Activated CD8-positive, alpha-beta memory T cell treated with anti-CD3 and anti-CD28 coated beads for 1 hour (primary cell): ENCODE data around the gene CD4.
A peak's percentile ranks its signal among the peaks of the same experiment; 100 is the strongest.
"Not testable (repeated sequence)": the region's sequence is repeated elsewhere in the genome, so short reads cannot be mapped to it uniquely, and the experiment has no call there.

Experiments
- DNase-seq, 2 donors: peaks; one replicate each; pipeline ENCODE4 v3.0.0-alpha.2; 2020; ENCODE audit warnings: low read depth in 1 of 2; ENCODE audit errors: extremely low read depth in 1 of 2

The CD4 gene

DNA sequence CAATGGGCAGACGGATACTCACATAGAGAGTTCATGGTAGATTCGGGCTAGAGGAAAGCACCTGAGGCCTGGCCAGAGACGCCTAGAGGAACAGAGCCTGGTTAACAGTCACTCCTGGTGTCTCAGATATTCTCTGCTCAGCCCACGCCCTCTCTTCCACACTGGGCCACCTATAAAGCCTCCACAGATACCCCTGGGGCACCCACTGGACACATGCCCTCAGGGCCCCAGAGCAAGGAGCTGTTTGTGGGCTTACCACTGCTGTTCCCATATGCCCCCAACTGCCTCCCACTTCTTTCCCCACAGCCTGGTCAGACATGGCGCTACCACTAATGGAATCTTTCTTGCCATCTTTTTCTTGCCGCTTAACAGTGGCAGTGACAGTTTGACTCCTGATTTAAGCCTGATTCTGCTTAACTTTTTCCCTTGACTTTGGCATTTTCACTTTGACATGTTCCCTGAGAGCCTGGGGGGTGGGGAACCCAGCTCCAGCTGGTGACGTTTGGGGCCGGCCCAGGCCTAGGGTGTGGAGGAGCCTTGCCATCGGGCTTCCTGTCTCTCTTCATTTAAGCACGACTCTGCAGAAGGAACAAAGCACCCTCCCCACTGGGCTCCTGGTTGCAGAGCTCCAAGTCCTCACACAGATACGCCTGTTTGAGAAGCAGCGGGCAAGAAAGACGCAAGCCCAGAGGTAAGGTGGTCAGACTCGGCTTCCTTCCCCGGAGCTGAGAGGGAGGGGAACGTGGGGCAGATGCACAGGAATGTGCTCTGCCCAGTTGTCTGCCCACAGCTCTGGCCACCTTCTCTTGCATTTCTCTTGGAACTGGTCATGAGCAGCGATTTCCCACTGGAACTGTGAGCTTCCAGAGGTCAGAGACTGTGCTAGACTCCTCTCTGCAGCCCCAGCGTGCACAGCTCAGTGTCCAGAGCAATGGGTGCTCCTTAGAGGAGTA lies at the start of gene CD4:
TSS of gene CD4 (plus strand) at position 557 of the 953 bp plus-strand sequence. CDS start 10,611 bp downstream, outside the sequence.
- DNase-seq, result no peak

DNA sequence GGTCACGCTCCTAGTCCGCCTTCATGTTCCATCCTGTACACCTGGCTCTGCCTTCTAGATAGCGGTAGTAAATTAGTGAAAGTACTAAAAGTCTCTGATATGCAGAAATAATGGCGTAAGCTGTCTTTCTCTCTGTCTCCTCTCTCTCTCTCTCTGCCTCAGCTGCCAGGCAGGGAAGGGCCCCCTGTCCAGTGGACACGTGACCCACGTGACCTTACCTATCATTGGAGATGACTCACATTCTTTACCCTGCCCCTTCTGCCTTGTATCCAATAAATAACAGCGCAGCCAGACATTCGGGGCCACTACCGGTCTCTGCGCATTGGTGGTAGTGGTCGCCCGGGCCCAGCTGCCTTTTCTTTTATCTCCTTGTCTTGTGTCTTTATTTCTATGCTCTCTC lies 47.2 kb upstream of the CD4 start:
- DNase-seq, result not testable (repeated sequence)

DNA sequence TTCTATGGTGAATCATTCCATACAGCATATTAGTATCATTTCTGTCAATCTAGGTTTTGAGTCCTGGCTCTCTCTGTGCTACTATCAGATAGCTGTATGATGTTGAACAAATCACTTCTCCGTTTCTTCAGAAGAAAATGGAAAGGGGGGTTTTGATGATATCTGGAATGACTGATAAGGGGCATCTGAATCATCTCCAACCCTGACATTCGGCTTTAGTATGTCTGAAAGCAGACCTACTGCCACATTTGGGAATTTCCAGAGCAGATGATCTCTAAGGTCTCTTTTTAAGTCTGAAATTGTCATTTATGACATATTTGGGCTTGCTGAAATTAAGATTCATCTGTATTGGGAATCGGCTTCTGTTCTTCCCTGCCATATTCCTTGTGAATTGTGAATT lies 46.5 kb upstream of the CD4 start:
- no peak for DNase-seq

DNA sequence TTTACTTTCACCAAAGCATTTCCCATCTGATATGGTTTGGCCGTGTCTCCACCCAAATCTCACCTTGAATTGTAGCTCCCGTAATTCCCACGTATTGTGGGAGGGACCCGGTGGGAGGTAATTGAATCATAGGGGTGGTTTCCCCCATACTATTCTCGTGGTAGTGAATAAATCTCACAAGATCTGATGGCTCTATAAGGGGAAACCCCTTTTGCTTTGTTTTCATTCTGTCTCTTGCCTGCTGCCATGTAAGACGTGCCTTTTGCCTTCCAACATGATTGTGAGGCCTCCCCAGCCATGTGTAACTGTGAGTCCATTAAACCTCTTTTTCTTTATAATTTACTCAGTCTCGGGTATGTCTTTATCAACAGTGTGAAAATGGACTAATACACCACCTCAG lies 46.0 kb upstream of the CD4 start:
- not testable (repeated sequence) for DNase-seq

DNA sequence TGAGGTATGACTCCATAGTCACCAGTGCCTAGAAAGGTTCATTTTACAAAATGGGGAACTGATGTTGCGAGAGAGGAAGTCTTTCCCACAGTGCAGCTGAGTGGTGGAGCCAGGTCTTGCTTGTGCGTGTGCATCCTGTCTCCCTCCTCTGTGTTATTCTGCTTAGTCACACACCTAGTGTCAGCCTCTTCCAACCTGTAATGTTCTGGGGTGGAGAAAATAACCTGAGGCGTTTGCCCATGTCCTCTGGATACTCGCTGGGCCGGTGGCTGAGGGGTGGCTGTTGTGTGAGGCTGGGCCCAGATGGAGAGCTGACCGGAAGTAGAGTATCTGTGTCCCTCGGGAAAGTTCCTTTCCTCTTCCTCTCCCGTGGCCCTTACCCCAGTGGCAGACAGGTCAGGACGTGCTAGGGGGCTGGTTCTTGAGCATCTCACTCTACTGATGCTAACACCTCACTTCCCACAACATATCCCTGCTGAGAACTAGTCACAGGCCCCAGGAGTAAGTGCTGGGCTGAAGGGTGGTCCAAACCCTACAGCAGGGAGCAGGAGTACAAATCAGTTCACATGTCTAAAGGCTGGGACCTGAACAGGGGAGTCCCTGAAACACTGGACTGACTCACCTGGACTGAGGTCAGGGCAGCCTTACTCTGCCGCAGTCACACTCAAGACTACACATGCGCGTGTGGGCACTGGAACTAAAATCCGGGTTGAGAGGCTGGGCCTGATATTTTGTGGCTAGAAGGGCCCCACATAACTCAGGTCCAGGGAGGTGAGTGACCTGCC lies 43.4 kb upstream of the CD4 start:
- DNase-seq, result no peak

DNA sequence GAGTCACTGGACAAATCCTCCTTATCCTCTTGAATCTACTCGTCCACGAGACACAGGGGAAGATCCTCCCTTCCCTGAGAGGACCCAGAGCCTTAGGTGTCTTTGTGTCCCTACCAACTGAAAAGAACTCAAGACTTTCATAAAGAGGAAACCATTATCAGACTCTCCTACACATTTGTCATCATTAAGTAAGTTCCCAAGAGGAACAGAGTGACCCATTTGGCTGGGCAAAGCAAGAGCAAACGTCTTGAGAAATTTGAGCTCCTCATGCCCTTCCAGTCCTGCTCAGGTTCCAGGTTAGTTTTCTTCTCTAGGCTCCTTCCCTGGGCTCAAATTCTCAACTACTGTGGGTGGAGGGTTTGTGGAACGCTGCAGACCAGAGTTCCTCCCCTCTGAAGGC lies 42.1 kb upstream of the CD4 start:
- DNase-seq, result no peak

DNA sequence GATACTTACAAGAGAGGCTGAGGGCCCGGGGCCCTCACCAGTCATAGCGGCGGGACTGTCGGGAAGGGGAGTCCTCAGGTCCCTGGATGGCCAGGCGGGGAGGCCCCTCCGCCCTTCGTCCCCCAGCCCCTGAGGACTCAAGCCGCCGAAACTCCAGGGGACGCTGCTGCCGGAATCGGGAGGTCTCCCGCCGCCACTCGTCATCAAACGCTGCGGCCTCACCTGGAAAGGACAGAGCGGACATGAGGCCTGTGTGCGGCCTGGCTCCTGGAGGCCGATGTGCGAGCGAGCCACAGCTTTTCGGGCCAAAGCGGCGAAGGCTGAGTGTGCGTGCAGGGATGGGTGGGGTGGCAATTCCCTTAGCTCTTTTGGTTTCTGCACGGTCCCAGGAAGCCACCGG lies 40.6 kb upstream of the CD4 start:
- no peak for DNase-seq

DNA sequence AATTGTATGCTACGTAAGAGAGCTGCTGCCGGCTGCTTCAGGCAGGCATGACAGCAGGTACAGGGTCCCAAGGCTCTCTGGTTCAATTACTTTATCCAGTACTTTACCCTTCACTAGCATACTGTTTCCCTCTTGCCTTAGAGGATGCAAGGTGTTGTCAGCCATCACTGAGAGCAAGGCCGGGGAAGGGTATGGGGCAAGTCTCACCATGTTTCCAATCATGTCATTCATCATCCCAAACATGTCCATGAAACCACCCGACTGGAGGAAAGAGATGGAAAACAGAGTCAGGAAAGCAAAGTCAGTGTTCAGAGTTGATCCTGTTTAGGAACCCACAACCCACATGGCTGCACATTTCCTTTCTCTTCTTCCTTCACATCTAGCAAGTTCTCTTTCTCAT lies 38.8 kb upstream of the CD4 start:
- DNase-seq, result no peak

DNA sequence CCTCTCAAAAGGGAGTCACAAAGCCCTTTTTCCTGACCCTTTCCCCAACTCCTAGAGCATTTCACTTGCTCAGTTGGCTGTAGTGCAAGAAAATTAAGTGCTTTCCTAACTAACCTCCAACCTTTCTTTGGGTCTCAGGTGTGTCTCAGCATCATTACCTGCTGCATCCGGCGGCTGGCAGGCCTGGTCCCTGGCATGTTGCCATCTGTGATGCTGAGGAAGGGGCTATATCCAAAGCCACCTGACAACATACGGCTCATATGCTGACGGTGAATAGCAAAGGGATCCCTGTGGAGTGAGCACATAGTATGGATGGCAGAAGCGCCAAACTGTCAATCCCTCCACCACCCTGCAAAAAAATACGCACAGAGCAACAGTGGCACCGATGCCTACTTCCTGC lies 37.6 kb upstream of the CD4 start:
- no peak for DNase-seq

DNA sequence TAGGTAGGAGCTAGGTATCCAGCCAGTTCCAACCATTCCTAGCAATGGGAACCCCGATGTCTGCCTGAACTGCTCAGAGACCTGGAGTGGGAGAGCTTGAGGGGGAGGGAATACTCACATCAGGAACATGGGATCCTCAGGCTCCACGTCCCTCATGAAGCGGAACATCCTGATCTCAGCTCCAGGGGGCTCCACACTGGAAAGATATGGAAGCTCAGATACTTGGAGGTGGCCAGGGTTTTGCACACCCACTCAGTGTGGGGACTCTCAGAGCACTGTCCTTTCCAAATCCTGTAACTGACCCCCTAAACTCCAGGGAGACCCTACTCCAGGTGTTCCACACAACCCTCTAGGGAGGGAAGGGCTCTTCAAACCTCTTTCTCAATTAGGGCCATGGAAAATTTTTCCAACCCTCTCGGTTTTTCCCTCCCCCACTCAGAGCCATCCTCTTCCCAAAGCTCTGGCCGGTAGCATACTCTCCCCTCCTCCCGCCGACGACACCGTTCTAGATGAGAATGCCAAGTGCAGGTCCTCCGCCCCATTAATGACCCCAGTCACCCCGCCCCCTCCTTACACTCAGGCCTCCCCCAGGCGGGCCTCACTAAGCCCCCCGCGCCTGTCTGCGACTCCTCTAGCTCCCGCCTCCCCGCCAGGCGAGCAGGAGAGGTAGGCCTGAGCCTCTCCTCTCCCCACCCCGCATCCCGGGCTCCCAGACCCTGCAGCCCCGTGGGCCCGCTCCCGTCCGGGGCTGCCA lies 37.0 kb upstream of the CD4 start:
- no peak for DNase-seq

DNA sequence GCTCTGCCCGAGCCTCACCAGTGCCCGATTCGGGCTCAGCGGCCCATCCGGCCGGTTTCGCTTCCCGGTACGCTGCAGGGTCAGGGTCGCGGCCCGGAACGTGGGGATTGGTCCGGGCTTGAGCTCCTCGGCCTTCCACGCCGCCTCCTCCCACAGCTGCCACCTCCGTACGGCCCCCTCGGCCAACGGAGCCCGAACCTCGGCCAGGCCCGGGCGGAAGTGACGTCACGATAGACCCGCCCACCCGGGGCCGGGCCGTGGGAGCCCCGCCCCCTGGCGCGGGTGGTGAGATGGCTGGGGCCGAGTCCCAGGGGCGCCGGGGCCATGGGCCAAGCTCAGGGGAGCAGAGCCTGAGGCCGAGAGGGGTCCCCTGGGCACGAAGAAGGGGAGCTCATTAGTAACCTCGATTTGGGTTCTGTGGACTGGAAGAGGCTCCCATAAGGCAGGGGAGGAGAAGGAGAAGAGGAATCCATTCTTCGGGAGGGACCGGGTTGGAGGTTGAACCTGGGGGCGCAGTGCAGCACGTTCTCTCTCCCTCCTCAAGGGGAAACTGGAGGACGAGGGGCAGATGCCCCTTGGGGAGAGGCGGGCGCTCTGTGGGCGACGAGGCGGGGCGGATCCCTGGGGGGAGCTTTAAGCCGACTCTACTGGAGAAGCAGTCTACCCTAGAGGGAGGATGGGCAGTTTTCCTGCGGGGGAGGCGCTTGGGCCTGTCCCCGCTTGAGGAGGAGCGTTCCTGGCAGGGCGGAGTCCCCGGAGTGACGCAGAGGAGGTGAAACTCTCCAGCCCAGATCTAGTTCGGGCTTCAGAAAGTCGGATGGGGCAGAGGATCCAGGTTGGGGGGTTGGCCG lies 36.2 kb upstream of the CD4 start, which contains the start of gene MLF2:
TSS of gene MLF2 (minus strand) at position 221 of the 851 bp plus-strand sequence. CDS start 807 bp downstream, outside the sequence.
- DNase-seq, result peak; percentile 94 to 95

DNA sequence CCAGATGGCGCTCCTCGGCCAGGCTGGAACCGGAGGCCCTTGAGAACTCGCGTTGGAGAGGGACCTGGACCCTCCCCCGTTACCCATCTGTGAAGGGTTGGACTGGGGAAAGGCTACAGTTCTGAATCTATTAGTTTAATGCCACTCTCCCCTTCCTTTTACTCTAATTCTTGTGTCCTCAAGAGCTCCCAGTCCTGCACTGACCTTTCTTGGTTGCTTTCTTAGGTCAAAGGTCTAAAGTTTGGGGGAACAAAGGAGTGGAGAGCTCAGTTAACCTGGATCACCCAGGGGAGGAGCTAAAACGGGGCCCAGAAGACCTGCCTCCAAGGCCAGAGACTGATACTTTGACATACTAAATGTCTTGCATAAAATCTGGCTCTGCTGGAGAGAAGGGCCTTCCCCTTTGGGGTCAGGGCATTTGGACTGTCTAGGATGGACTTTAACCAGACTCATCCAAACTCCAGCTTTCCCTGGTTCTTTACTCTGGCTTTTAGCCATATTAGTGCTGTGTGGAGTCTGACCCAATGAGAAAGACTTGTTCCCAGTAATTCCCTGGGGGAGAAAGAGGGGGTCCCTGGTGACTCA lies 35.5 kb upstream of the CD4 start:
- no peak for DNase-seq

DNA sequence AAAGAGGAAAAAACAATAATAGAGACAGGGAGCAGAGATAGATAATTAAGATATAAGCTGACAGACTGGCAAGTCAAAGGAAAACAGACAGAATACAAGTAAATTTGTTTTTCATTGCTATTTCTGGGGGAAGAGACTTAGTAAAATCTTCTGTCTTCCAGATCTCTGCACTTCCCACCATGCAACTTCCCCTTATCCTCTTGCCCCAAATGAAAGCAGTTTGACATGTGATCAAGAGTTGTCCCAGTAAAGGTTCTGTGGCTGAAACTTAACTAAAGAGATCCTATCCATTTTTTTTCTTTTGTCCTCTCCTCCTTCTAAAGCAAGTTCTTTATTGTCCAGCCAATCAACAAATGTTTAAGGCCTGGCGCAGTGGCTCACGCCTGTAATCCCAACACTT lies 34.9 kb upstream of the CD4 start:
- no peak for DNase-seq

DNA sequence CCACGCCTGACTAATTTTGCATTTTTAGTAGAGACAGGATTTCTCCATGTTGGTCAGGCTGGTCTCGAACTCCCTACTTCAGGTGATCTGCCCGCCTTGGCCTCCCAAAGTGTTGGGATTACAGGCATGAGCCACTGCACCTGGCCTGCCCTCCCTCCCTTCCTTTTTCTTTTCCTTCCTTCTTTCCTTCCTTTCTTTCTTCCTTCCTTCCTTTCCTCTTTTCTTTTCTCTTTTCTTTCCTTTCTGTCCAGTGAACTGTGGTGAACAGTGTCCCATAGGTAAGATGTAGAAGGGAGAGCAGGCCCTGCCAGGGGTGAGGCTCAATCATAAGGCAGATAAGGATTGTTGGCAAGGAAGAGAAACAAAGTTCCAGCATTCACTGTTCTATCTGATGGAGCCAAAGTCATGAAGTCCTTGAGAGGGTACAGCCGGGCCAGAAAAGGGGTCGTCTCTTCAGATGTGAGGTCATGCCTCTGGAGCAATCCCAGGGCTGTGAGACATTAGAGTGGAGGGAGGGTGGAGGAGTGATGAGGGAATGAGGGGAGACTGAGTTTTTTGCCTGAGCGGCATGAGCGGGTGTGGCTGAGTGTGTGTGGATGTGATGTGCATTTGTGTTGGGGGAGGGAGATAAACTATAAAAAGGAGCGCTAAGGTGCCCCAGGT lies 32.2 kb upstream of the CD4 start:
- no peak for DNase-seq

DNA sequence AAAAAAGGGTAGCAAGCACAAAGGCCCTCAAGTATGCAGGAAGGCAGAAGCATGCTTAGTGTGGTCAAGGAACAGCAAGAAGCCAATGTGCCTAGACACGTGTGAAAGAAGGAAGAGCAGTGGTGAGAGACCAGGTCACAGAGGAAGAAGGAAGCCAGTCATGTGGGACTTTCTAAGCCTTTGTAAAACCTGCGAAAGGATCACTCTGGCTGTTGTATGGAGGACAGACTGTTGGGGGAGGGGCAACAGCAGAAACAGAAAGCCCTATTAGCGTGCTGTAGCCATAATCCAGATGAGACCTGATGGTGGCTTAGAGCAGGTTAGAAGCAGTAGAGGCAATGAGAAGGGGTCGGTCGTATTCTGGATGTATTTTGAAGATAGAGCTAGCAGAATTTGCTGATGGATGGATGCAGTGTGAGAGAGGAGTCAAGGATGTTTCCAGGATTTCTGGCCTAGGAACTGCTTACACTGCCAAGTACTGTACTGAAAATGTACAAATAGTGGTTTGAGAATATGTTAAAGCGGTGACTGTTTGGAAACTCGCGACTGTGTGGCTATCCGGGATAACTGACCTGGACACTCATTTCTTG lies 30.7 kb upstream of the CD4 start:
- no peak for DNase-seq

DNA sequence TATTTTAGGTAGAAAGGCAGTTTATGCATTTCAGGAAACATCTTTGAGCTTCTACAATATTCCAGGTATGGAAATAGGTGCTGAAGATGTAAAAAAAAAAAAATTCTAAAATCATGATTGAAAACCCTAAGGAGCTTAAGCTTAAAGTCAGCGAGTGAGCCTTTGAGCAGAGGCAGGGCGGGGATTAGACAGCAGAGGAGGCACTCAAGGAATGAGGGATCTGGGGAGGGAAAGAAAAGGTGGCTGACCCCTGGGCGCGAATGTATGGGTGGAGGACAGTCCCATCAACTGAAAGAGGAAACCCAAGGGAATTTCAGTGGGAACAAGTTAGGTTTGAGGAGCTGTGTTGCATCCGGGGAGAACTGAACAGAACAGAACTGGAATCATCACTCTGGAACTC lies 29.6 kb upstream of the CD4 start:
- DNase-seq, result no peak

DNA sequence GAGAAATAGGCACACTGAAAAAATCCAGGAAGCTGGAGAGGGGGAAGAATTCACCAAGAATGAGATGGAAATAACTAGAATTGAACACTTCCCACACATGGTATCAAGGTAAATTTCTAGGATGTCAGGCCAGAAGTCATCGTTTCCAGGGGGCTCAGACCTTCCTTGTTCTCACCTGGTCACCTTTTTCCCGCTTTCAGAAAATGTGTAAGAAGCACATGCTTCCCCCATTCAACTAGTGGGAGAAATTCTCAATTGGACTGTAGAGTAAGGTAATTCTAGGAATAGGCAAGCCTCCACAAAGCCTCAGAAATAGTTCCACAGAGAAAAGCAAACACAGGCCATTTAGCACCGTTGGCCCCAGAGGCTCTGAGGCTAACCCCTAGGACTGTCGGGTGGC lies 25.9 kb upstream of the CD4 start:
- DNase-seq, result no peak

DNA sequence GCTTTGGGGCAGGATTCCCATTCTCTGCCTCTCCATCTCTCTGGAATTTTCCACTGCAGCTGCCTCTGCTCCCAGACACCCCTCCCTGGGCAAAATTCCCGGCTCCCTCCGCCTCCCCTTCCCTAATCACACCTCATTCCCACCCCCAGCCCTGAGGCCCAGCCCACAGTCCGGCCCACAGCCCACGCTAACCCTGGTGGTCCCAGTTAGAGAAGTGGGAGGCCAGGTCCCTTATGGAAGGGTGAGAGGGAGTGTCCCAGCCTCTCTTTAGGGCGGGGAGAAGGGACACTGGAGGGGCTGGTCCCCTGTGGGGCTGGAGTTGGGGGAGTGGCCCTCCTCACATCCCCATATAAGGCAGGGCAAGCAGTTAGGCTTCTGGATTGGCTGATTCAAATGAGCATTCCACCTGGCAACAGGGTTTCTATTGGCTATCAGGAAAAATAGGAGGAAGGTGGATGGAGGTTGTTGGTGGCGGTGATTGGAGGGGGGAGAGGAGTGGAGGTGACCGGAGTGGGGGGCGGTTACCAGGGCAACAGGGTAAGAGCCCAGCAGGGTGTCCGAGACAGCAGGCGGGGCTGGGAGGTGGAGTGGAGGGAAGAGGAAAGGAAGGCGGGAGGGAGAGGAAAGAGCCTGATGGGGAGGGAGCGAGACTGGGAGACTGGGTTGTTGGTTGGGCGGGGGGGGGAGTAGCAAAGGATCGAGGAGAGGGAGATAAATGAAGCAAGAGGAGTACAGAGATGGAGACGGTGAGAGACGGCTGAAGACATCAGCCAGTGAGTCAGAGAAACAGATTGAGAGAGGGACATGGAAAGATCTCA lies 25.1 kb upstream of the CD4 start:
- DNase-seq, result no peak
